Glutamatergic neuron (in vitro differentiated cells): ENCODE measurements around the gene ARHGEF4. TPM values are rescaled to one million over a fixed set of nuclear protein-coding genes. Genes with fewer than 3 reads are reported as not detected.

ENCODE experiments used
- DNase-seq: peaks from one replicate; pipeline ENCODE4 v3.0.0; 2022
- H3K27ac Mint-ChIP-seq: one replicate; pipeline ENCODE4 v1.8.0; 2020; ENCODE audit warnings: mild to moderate bottlenecking, mixed read lengths, inconsistent platforms; ENCODE audit not compliant: unreplicated experiment
- H3K27me3 Mint-ChIP-seq: one replicate; pipeline ENCODE4 v1.8.0; 2020; ENCODE audit warnings: mild to moderate bottlenecking, moderate library complexity, mixed read lengths, inconsistent platforms; ENCODE audit not compliant: unreplicated experiment
- H3K36me3 Mint-ChIP-seq: one replicate; pipeline ENCODE4 v1.8.0; 2020; ENCODE audit warnings: mild to moderate bottlenecking, mixed read lengths, inconsistent platforms; ENCODE audit not compliant: unreplicated experiment
- H3K4me1 Mint-ChIP-seq: one replicate; pipeline ENCODE4 v1.8.0; 2020; ENCODE audit warnings: mild to moderate bottlenecking, low read depth, mixed read lengths, inconsistent platforms; ENCODE audit not compliant: unreplicated experiment
- H3K4me3 Mint-ChIP-seq: one replicate; pipeline ENCODE4 v1.8.0; 2020; ENCODE audit warnings: mild to moderate bottlenecking, mixed read lengths, inconsistent platforms; ENCODE audit not compliant: unreplicated experiment
- H3K9me3 Mint-ChIP-seq: one replicate; pipeline ENCODE4 v1.8.0; 2020; ENCODE audit warnings: mild to moderate bottlenecking, moderate library complexity, mixed read lengths, inconsistent platforms; ENCODE audit not compliant: unreplicated experiment
- CTCF ChIP-seq: fragments of 200-600 bp; sonication (generic); IDR thresholded peaks from one replicate; pipeline ENCODE4 v1.5.0; 2021; ENCODE audit not compliant: partially characterized antibody, unreplicated experiment
- total RNA-seq: library from RNA; stranded (reverse); fragmentation: NEBNext Ultra II Directional; extraction: Animal tissue kit (Norgen Biotek cat#: 25700); gene quantifications from one replicate; pipeline ENCODE4 v1.2.1, GENCODE V29; 2021; ENCODE audit not compliant: unreplicated experiment

The ARHGEF4 gene
- total RNA-seq, 1 donor from 2014 or later: 6.1 TPM

- DNase-seq: no peak
- H3K36me3 Mint-ChIP-seq: peaks cover 13% of the 10 kb centered on the region
- H3K27me3 Mint-ChIP-seq: peaks cover 6% of the 10 kb centered on the region
- H3K4me3 Mint-ChIP-seq: no peak overlapping the region
- H3K27ac Mint-ChIP-seq: no peak overlapping the region
- H3K9me3 Mint-ChIP-seq: peaks cover 2% of the 10 kb centered on the region
- no peak for TF ChIP-seq CTCF
- no peaks in the 10 kb centered on the region for H3K4me1 Mint-ChIP-seq
Observed at GRCh38 chr2:130875935-130876334, 39.2 kb downstream of the ARHGEF4 start.

DNA sequence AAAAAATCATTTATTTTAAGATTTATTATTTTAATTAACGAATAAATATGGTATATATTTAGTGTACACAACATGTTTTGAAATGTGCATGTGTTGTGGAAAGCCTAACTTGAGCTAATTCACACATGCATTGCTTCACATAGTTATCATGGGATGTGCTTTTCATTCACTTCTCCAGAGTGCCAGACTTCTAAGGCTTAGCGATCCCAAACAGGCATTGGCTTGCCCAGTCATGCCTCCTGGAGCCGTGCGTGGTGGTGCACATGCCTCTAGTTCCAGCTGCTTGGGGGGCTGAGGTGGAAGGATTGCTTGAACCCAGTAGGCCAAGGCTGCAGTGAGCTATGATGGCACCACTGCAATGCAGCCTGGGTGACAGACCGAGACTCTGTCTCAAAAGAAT lies 40.5 kb downstream of the ARHGEF4 start:
- peaks cover 20% of the 10 kb centered on the region for H3K36me3 Mint-ChIP-seq
- no peaks in the 10 kb centered on the region for H3K4me1 Mint-ChIP-seq
- no peak overlapping the region for H3K4me3 Mint-ChIP-seq
- no peak overlapping the region for H3K27ac Mint-ChIP-seq
- no peak for DNase-seq
- no peak for TF ChIP-seq CTCF
- peaks cover 3% of the 10 kb centered on the region for H3K9me3 Mint-ChIP-seq
- H3K27me3 Mint-ChIP-seq: peaks cover 6% of the 10 kb centered on the region

GRCh38 chr2:130878316-130878715 lies 41.6 kb downstream of the ARHGEF4 start:
- DNase-seq: no peak
- Mint-ChIP-seq H3K27me3 (peaks cover 6% of the 10 kb centered on the region), H3K9me3 (peaks cover 6% of the 10 kb centered on the region), H3K36me3 (peaks cover 20% of the 10 kb centered on the region), H3K27ac (no peak overlapping the region), H3K4me3 (no peak overlapping the region), H3K4me1 (no peaks in the 10 kb centered on the region)
- no peak for TF ChIP-seq CTCF

DNA sequence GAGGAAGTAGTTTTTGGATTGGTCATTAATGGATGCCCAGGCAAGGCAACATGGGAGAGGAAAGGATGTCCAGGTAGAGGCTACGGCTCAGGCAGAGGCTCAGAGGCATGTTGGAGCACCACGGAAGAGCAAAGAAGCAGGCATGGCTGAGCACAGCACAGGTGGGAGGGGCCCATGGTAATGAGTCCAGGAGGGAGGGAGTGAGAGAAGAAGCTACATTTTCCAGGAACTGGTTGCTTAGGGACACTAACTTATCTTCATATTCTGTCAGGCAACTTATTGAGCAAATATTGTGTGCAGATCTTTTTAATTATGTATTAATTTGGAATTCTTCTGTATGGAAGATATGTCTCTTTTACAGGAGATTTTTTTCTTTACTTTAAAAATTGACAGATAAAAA lies 42.2 kb downstream of the ARHGEF4 start:
- H3K4me3 Mint-ChIP-seq: no peak overlapping the region
- no peak overlapping the region for H3K27ac Mint-ChIP-seq
- no peak for DNase-seq
- no peak for TF ChIP-seq CTCF
- H3K9me3 Mint-ChIP-seq: peaks cover 6% of the 10 kb centered on the region
- peaks cover 20% of the 10 kb centered on the region for H3K36me3 Mint-ChIP-seq
- H3K27me3 Mint-ChIP-seq: peaks cover 5% of the 10 kb centered on the region
- no peaks in the 10 kb centered on the region for H3K4me1 Mint-ChIP-seq

- DNase-seq: no peak
- Mint-ChIP-seq H3K9me3 (peaks cover 6% of the 10 kb centered on the region), H3K4me1 (no peaks in the 10 kb centered on the region)
Observed at GRCh38 chr2:130882111-130882690, 45.5 kb downstream of the ARHGEF4 start.

More at GRCh38 chr2:130882111-130882690, 45.5 kb downstream of the ARHGEF4 start:
- Mint-ChIP-seq H3K27ac (no peak overlapping the region), H3K27me3 (peaks cover 2% of the 10 kb centered on the region), H3K4me3 (no peak overlapping the region), H3K36me3 (peaks cover 15% of the 10 kb centered on the region)
- no peak for TF ChIP-seq CTCF
